Measurements from ENCODE around the gene ABCC1.
"Not testable (repeated sequence)": the region's sequence is repeated elsewhere in the genome, so short reads cannot be mapped to it uniquely, and the experiment has no call there.

- not testable (repeated sequence) for TF ChIP-seq ATF1 (CRISPR knock-in tag; IDR thresholded peaks at IDR 0.05); SP1 (CRISPR knock-in tag; conservative IDR thresholded peaks at IDR 0.05); CTCF (IDR thresholded peaks at IDR 0.05); ESRRA (CRISPR knock-in tag; IDR thresholded peaks at IDR 0.05; ENCODE audit: borderline replicate concordance); TEAD4 (CRISPR knock-in tag; IDR thresholded peaks at IDR 0.05); SMAD3 (CRISPR knock-in tag; IDR thresholded peaks at IDR 0.05; ENCODE audit: borderline replicate concordance); HMGXB4 (CRISPR knock-in tag; IDR thresholded peaks at IDR 0.05); SOX15 (CRISPR knock-in tag; IDR thresholded peaks at IDR 0.05); PREB (CRISPR knock-in tag; IDR thresholded peaks at IDR 0.05; ENCODE audit: borderline replicate concordance); ZNF512 (CRISPR knock-in tag; IDR thresholded peaks at IDR 0.05; ENCODE audit: borderline replicate concordance); STAT6 (CRISPR knock-in tag; conservative IDR thresholded peaks at IDR 0.05; ENCODE audit: low read depth); IRF2 (CRISPR knock-in tag; IDR thresholded peaks at IDR 0.05; ENCODE audit: borderline replicate concordance, low read depth); NR2C2 (CRISPR knock-in tag; IDR thresholded peaks at IDR 0.05)
Observed at GRCh38 chr16:16181748-16182147, 232.3 kb downstream of the ABCC1 start.

Measured in WTC11 (cell line).